ENCODE measurements around the gene SIX3. TPM values are rescaled to one million over a fixed set of nuclear protein-coding genes. Genes with fewer than 3 reads are reported as not detected.
A peak's percentile ranks its signal among the peaks of the same experiment; 100 is the strongest.

SIX3 gene
- total RNA-seq, 1 donor = not detected

DNA sequence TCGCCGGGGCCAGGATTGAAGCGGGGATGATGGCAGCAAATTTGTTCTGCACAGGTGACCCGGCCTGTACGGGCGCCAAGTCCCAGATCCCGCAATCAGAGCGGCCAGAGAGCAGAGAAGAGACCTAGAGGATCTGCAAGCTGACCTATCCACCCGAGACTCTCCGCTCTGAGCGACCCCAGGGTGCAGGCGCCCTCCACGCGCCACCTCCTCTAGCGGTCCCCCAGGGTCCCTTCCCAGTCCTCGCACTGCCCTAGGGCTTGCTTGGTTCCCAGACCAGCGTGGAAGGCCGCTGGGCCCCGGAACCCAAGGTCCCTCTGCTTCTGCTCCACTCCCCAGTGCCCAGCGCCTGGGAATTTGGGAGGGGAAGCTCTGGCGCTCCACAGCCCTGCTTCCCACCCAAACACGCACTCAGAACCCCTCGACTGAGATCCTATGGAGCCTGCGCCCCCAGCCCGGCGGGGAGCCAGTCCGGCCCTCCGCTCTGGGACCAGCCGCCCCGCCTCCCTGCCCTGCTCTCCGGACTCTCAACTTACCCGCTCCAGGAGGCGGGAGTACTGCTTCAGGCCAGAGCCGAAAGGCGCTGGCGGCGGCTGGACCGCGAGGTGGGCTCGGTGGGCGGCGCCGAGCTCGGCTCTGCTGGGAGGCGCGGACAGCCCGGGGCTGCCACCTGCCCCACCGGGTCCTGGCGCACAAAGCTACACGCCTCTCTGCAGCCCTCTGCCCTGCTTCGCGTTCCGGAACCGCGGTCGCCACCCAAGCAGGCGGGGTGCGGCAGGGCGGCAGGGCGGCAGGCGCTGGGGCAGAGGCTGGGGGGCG is 3.0 kb upstream of the SIX3 start:
- H3K4me3 ChIP-seq (ENCODE audit: low read depth, low read length) = peak overlapping the region; percentile 5

DNA sequence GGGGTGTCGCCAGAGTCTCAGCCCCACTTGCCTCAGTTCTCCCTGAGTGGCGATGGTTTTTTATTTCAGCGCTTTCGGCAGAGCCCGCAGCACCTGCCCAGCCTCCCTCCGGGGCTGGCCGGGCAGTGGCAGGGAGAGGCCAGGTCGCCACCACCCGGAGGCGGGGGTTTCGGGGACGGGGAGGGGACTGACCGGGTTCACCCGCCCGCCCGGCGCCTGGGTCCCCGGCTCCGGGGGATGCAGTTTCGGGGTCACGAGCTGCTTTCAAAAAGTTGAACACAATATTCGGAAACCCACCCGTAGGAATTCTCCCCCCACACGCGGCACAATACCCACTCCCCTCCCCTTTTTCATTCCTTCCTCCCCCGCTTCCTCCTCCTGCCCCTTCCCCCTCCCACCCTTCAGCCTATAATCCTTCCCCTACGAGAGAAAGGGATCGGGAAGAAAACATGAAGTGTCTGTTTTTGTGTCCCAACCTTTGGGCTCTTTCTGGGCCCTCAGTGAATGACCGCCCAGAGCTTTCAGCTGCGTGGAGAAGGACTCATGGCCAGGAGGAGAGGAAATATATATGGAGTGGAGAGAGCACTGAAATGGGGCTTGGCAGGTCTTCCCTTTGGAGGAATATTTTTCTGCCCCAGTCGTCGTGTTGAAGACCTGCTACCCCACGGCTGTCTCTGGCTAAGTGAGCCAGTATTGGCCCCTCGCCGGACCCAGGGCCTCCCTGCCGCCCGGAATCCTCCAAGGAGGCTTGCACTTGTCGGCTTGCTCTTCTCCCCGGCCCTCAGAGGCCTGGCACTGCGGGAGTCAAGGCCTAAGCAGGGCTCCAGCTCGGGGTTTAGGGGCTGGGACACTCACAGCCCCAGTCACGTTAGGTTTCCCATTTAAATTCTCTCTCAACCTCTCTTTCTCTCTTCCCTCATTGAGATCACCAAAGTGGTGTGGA is 2.1 kb upstream of the SIX3 start:
- TF ChIP-seq, protein P1, sequence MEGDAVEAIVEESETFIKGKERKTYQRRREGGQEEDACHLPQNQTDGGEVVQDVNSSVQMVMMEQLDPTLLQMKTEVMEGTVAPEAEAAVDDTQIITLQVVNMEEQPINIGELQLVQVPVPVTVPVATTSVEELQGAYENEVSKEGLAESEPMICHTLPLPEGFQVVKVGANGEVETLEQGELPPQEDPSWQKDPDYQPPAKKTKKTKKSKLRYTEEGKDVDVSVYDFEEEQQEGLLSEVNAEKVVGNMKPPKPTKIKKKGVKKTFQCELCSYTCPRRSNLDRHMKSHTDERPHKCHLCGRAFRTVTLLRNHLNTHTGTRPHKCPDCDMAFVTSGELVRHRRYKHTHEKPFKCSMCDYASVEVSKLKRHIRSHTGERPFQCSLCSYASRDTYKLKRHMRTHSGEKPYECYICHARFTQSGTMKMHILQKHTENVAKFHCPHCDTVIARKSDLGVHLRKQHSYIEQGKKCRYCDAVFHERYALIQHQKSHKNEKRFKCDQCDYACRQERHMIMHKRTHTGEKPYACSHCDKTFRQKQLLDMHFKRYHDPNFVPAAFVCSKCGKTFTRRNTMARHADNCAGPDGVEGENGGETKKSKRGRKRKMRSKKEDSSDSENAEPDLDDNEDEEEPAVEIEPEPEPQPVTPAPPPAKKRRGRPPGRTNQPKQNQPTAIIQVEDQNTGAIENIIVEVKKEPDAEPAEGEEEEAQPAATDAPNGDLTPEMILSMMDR (IDR thresholded peaks at IDR 0.05; ENCODE audit: insufficient read depth, low read length) = no peak
- DNase-seq (ENCODE audit: low read depth) = no peak
- no peak overlapping the region for H3K4me3 ChIP-seq (ENCODE audit: low read depth, low read length)

More for the DNA sequence above, 3.0 kb upstream of the SIX3 start:
- TF ChIP-seq, protein P1 (IDR thresholded peaks at IDR 0.05; ENCODE audit: insufficient read depth, low read length) = no peak
- no peak for DNase-seq (ENCODE audit: low read depth)

DNA sequence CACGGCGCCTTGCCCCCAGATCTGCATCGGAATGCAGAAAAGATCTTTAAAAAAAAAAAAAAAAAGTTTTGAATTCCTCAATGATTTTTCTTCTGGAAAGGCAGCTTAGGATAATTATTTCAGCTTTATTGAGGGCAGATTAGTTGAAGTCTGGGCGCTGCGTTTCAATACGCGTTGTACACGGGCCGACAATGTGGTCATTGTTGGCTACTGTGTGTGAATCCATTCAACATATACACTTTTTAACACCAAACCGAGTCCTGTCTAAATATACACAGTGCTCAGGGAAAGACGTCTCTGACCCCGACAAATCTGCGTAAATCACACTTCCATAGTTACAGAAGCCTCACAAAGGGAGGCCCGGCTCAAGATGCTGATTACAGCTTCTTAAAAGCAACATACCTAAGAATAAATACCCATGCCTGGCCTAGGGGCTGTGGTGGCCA is 1.4 kb upstream of the SIX3 start:
- H3K4me3 ChIP-seq (ENCODE audit: low read depth, low read length) = no peak overlapping the region
- DNase-seq (ENCODE audit: low read depth) = no peak
- TF ChIP-seq, protein P1 (IDR thresholded peaks at IDR 0.05; ENCODE audit: insufficient read depth, low read length) = no peak

DNA sequence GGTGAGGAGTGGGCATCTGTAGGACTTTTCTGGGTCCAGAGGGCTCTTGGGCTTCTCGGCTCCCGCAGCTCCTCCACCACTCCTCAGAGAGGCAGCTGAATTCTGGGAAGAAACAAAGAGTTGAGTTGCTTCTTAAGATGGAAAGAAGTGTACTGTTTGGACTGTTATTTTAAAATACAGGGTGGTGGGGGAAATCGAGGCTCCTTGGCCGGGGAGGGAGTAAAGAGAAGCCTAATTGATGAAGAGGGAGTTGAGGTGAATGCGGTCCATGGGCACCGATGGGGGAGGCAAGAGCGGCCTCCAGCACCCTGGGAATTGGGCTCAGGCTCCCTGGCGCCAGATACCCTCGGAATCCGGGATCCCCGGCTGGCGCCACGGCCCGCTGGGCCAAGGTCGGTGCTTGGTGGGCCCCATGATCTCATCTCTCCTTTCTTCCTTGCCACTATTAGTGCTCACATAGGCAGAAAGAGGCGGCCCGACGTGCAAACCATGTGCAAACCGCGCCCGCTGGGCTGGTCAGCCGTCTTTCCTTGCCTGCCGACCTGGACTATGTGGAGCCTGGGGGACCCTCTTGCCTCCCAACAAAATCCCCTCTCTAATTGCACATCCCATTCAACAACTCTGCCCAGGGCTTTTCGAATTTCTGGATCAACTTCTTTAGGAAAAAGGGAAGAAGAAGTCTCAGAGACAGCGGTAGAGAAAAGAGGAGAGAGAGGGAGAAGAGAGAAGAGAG is 604 bp upstream of the SIX3 start:
- DNase-seq (ENCODE audit: low read depth) = no peak
- no peak overlapping the region for H3K4me3 ChIP-seq (ENCODE audit: low read depth, low read length)
- TF ChIP-seq, protein P1 (IDR thresholded peaks at IDR 0.05; ENCODE audit: insufficient read depth, low read length) = no peak

DNA sequence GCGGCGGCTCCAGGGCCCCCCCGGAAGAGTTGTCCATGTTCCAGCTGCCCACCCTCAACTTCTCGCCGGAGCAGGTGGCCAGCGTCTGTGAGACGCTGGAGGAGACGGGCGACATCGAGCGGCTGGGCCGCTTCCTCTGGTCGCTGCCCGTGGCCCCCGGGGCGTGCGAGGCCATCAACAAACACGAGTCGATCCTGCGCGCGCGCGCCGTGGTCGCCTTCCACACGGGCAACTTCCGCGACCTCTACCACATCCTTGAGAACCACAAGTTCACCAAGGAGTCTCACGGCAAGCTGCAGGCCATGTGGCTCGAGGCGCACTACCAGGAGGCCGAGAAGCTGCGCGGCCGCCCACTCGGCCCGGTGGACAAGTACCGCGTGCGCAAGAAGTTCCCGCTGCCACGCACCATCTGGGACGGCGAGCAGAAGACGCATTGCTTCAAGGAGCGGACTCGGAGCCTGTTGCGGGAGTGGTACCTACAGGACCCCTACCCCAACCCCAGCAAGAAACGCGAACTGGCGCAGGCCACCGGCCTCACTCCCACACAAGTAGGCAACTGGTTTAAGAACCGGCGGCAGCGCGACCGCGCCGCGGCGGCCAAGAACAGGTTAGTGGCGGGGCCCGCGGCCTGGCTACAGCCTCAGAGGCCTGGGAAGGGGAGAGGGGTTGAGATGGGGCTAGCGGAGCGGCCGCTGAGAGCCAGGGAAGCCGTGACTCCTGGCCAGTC is 965 bp downstream of the SIX3 start:
- TF ChIP-seq, protein P1 (IDR thresholded peaks at IDR 0.05; ENCODE audit: insufficient read depth, low read length) = no peak
- H3K4me3 ChIP-seq (ENCODE audit: low read depth, low read length) = no peak overlapping the region
- no peak for DNase-seq (ENCODE audit: low read depth)

Measured in fibroblast of the aortic adventitia (primary cell).